Suprapubic skin (tissue), 4 donors: ENCODE data around the gene SND1.

Experiments used
- EP300 ChIP-seq: sonication (generic); formaldehyde crosslinking; IDR thresholded peaks from one replicate; pipeline ENCODE4 v1.6.1; 2017; ENCODE audit warnings: antibody characterized with exemption
- POLR2A ChIP-seq, 2 donors: fragments of 450-650 bp; IDR thresholded peaks; one replicate each; pipeline ENCODE4 v1.6.1; 2017; ENCODE audit warnings: antibody characterized with exemption in 2 of 2, mild to moderate bottlenecking in 2 of 2, moderate library complexity in 2 of 2
- POLR2AphosphoS5 ChIP-seq, 3 donors: sonication (generic); formaldehyde crosslinking; IDR thresholded peaks; one replicate each; pipeline ENCODE4 v1.6.1; 2017; ENCODE audit warnings: antibody characterized with exemption in 3 of 3
- TF ChIP-seq, protein P1 (sequence below), 2 donors: fragments of 200-600 bp in 1 of 2; fragments of 450-650 bp in 1 of 2; sonication (generic) in 1 of 2; IDR thresholded peaks; one replicate each; pipeline ENCODE4 v1.5.1; 2016 to 2019; ENCODE audit warnings: antibody characterized with exemption in 2 of 2, mild to moderate bottlenecking in 1 of 2, moderate library complexity in 1 of 2

DNA sequence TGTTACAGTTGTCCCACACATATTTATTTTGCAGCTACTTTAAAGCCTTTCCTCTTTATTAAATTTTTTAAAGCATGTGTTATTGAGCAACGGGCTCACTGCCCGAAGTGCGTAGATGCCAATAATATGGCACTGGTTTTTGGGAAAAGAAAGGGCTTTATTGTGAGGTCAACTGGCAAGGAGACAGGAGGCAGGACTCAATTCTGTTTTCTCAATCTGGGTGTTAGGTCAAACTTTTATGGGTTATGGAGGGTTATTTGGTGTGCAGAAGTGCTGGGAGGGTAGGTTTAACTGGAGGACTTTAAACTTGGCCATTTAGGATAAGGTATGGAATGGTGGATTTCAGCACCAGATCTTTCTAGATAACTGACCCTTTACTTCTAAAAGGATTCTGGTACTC, 195.6 kb downstream of the SND1 start:
- TF ChIP-seq, protein P1, sequence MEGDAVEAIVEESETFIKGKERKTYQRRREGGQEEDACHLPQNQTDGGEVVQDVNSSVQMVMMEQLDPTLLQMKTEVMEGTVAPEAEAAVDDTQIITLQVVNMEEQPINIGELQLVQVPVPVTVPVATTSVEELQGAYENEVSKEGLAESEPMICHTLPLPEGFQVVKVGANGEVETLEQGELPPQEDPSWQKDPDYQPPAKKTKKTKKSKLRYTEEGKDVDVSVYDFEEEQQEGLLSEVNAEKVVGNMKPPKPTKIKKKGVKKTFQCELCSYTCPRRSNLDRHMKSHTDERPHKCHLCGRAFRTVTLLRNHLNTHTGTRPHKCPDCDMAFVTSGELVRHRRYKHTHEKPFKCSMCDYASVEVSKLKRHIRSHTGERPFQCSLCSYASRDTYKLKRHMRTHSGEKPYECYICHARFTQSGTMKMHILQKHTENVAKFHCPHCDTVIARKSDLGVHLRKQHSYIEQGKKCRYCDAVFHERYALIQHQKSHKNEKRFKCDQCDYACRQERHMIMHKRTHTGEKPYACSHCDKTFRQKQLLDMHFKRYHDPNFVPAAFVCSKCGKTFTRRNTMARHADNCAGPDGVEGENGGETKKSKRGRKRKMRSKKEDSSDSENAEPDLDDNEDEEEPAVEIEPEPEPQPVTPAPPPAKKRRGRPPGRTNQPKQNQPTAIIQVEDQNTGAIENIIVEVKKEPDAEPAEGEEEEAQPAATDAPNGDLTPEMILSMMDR (IDR thresholded peaks at IDR 0.05): no peak
- TF ChIP-seq POLR2A (IDR thresholded peaks at IDR 0.05) (no peak), EP300 (no peak), POLR2AphosphoS5 (IDR thresholded peaks at IDR 0.05) (no peak)
